Neural cell (in vitro differentiated cells): Measurements from ENCODE around the gene OR2V1. TPM values are rescaled to one million over a fixed set of nuclear protein-coding genes. Genes with fewer than 3 reads are reported as not detected.
"Not testable (repeated sequence)": the region's sequence is repeated elsewhere in the genome, so short reads cannot be mapped to it uniquely, and the experiment has no call there.

ENCODE experiments used
- H2AFZ ChIP-seq: fragments of 200-600, 300-800 bp; sonication (generic), shearing (Covaris generic); 2 replicates; pipeline ENCODE4 v1.6.0; 2014; ENCODE audit warnings: low read depth, mild to moderate bottlenecking, antibody characterized with exemption, low read length, moderate library complexity
- H3F3A ChIP-seq: fragments of 200-600 bp; shearing (Covaris generic); 2 replicates; pipeline ENCODE4 v1.6.1; 2016; ENCODE audit warnings: mild to moderate bottlenecking, moderate library complexity, mixed read lengths, antibody characterized with exemption, low read length; ENCODE audit not compliant: insufficient read depth, poor library complexity, severe bottlenecking
- H3K27ac ChIP-seq: fragments of 200-600, 300-800 bp; sonication (generic), shearing (Covaris generic); 2 replicates; pipeline ENCODE4 v1.5.1; 2014; ENCODE audit warnings: mild to moderate bottlenecking, low read length, moderate library complexity
- H3K27me3 ChIP-seq: fragments of 300-800, 200-600 bp; sonication (generic), shearing (Covaris generic); 2 replicates; pipeline ENCODE4 v1.6.0; 2014; ENCODE audit warnings: mild to moderate bottlenecking, low read depth, low read length, moderate library complexity; ENCODE audit not compliant: insufficient read depth
- H3K36me3 ChIP-seq: fragments of 300-800, 200-600 bp; sonication (generic), shearing (Covaris generic); 2 replicates; pipeline ENCODE4 v1.5.1; 2014; ENCODE audit warnings: mild to moderate bottlenecking, antibody characterized with exemption, low read length, moderate library complexity; ENCODE audit not compliant: insufficient read depth
- H3K4me2 ChIP-seq: fragments of 300-800, 200-600 bp; sonication (generic), shearing (Covaris generic); 2 replicates; pipeline ENCODE4 v1.6.0; 2014; ENCODE audit warnings: mild to moderate bottlenecking, low read length
- H3K4me3 ChIP-seq: fragments of 300-800, 200-600 bp; sonication (generic), shearing (Covaris generic); 2 replicates; pipeline ENCODE4 v1.5.1; 2014; ENCODE audit warnings: mild to moderate bottlenecking, low read length, moderate library complexity
- H3K79me2 ChIP-seq: fragments of 200-600 bp; shearing (Covaris generic); replicated peaks from 2 replicates; pipeline ENCODE4 v1.6.0; 2014; ENCODE audit warnings: mild to moderate bottlenecking, low read length, moderate library complexity; ENCODE audit not compliant: insufficient read depth
- H3K9ac ChIP-seq: fragments of 300-800, 200-600 bp; sonication (generic), shearing (Covaris generic); 2 replicates; pipeline ENCODE4 v1.6.1; 2016; ENCODE audit warnings: mild to moderate bottlenecking, low read length, mixed read lengths
- H3K9me2 ChIP-seq: fragments of 200-600 bp; shearing (Covaris generic); 2 replicates; pipeline ENCODE4 v1.6.1; 2016; ENCODE audit warnings: mild to moderate bottlenecking, low read length, mixed read lengths; ENCODE audit not compliant: insufficient read depth
- H3K9me3 ChIP-seq: fragments of 200-600, 300-800 bp; sonication (generic), shearing (Covaris generic); 2 replicates; pipeline ENCODE4 v1.6.1; 2016; ENCODE audit warnings: mild to moderate bottlenecking, mixed run types, low read length, moderate library complexity, mixed read lengths
- H4K20me1 ChIP-seq: fragments of 200-600 bp; shearing (Covaris generic); 2 replicates; pipeline ENCODE4 v1.6.1; 2016; ENCODE audit warnings: mild to moderate bottlenecking, mixed run types; ENCODE audit not compliant: insufficient read depth
- EP300 ChIP-seq: fragments of 450-650 bp; conservative IDR thresholded peaks from 2 replicates; pipeline ENCODE4 v1.6.1; 2014; ENCODE audit warnings: antibody characterized with exemption, mild to moderate bottlenecking, moderate library complexity; ENCODE audit not compliant: poor library complexity, severe bottlenecking
- EZH2 ChIP-seq: fragments of 200-600, 300-800 bp; shearing (Covaris generic), sonication (generic); IDR thresholded peaks from 2 replicates; pipeline ENCODE4 v1.6.1; 2014; ENCODE audit warnings: antibody characterized with exemption, low read length, borderline replicate concordance, mild to moderate bottlenecking; ENCODE audit not compliant: insufficient read depth, poor library complexity, severe bottlenecking
- MXI1 ChIP-seq: fragments of 450-650 bp; conservative IDR thresholded peaks from 2 replicates; pipeline ENCODE4 v1.6.1; 2014; ENCODE audit warnings: antibody characterized with exemption, mild to moderate bottlenecking; ENCODE audit not compliant: poor library complexity, severe bottlenecking
- POLR2AphosphoS5 ChIP-seq: IDR thresholded peaks from 2 replicates; pipeline ENCODE4 v1.6.1; 2012
- RAD21 ChIP-seq: fragments of 450-650 bp; conservative IDR thresholded peaks from 2 replicates; pipeline ENCODE4 v1.6.1; 2014; ENCODE audit warnings: antibody characterized with exemption, mild to moderate bottlenecking, moderate library complexity
- SMC3 ChIP-seq: fragments of 450-650 bp; conservative IDR thresholded peaks from 2 replicates; pipeline ENCODE4 v1.6.1; 2014; ENCODE audit warnings: antibody characterized with exemption, mild to moderate bottlenecking, moderate library complexity; ENCODE audit not compliant: poor library complexity
- polyA plus RNA-seq: library from polyadenylated mRNA; depleted of rRNA; stranded (reverse); fragments of >200 nt; gene quantifications from 2 replicates; pipeline ENCODE4 v1.2.3, GENCODE V29; 2014
- TF ChIP-seq, protein P1 (sequence below): fragments of 450-650 bp; IDR thresholded peaks from 2 replicates; pipeline ENCODE4 v1.5.1; 2014; ENCODE audit warnings: antibody characterized with exemption, mild to moderate bottlenecking, moderate library complexity; ENCODE audit not compliant: poor library complexity, severe bottlenecking
- TF ChIP-seq, protein P2 (sequence below): IDR thresholded peaks from 2 replicates; pipeline ENCODE4 v1.6.1; 2012; ENCODE audit warnings: borderline replicate concordance

Gene OR2V1
- polyA plus RNA-seq, 1 donor from 2014 or later, result not detected

DNA sequence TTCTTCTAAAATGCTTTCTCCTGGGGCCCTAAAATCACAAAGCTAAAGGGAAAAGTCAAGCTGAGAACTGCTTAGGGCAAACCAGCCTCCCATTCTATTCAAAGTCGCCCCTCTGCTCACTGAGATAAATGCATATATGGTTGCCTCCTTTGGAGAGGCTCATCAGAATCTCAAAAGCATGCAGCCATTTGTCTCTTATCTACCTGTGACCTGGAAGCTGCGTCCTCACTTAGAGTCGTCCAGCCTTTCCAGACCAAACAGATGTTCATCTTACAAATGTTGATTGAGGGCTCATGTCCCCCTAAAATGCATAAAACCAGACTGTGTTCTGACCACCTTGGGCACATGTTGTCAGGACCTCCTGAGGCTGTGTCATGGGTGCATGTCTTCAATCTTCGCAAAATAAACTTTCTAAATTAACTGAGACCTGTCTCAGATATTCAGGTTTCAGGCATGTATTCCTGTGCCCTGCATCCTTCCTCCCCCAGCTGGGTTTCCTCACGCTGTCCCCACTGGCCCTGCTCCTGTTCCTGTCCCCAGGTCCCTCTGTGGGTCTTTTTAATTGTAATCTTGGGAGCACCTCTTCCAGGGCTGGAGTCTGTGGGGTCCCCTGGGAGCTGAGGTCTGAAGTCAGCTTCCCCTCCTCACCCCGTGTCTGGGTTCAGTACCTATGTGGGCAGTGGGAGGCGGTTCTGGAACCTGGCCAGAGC is 16.1 kb upstream of the OR2V1 start, which contains the start of gene OR2V2:
Gene OR2V2 (plus strand): TSS at position 660 of the 710 bp plus-strand sequence. CDS start 7,357 bp downstream, outside the sequence.
- H3K27me3 ChIP-seq, H3K4me3 ChIP-seq, H3K27ac ChIP-seq, H3K79me2 ChIP-seq, H4K20me1 ChIP-seq, H3F3A ChIP-seq, H3K9ac ChIP-seq, H3K36me3 ChIP-seq, H2AFZ ChIP-seq, H3K9me3 ChIP-seq, H3K9me2 ChIP-seq, H3K4me2 ChIP-seq: not testable (repeated sequence)

DNA sequence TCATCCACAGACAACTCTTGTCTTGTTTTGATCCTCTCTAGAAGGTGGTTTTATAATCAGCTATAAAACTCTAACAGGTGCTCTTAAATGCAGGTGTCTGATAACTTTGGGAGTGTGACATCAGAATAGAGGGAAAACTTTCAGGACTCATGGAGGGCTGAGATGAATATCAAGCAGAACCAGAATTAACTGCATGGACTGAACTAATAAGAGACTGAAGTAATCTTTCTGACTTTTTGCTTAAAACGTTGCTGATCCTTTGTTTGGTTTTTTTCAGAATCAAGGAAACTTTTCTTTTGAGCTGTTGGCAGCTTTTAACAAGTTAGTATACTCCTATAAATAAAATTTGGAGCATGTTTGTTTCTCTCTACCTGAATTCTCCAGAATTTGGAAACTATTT is 14.2 kb upstream of the OR2V1 start:
- Histone ChIP-seq H3K79me2 (no peaks in the 10 kb centered on the region), H3K4me2 (no peak overlapping the region), H3K36me3 (no peaks in the 10 kb centered on the region), H4K20me1 (no peaks in the 10 kb centered on the region), H3K9me2 (no peaks in the 10 kb centered on the region), H3K9ac (no peak overlapping the region), H3K9me3 (no peaks in the 10 kb centered on the region), H3F3A (no peaks in the 10 kb centered on the region), H3K27ac (no peak overlapping the region), H2AFZ (no peak overlapping the region), H3K4me3 (no peak overlapping the region), H3K27me3 (no peaks in the 10 kb centered on the region)
- TF ChIP-seq SMC3, result no peak
- no peak for TF ChIP-seq MXI1
- TF ChIP-seq, protein P1, sequence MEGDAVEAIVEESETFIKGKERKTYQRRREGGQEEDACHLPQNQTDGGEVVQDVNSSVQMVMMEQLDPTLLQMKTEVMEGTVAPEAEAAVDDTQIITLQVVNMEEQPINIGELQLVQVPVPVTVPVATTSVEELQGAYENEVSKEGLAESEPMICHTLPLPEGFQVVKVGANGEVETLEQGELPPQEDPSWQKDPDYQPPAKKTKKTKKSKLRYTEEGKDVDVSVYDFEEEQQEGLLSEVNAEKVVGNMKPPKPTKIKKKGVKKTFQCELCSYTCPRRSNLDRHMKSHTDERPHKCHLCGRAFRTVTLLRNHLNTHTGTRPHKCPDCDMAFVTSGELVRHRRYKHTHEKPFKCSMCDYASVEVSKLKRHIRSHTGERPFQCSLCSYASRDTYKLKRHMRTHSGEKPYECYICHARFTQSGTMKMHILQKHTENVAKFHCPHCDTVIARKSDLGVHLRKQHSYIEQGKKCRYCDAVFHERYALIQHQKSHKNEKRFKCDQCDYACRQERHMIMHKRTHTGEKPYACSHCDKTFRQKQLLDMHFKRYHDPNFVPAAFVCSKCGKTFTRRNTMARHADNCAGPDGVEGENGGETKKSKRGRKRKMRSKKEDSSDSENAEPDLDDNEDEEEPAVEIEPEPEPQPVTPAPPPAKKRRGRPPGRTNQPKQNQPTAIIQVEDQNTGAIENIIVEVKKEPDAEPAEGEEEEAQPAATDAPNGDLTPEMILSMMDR, result no peak
- TF ChIP-seq POLR2AphosphoS5, result no peak
- TF ChIP-seq EZH2, result no peak
- TF ChIP-seq, protein P2, sequence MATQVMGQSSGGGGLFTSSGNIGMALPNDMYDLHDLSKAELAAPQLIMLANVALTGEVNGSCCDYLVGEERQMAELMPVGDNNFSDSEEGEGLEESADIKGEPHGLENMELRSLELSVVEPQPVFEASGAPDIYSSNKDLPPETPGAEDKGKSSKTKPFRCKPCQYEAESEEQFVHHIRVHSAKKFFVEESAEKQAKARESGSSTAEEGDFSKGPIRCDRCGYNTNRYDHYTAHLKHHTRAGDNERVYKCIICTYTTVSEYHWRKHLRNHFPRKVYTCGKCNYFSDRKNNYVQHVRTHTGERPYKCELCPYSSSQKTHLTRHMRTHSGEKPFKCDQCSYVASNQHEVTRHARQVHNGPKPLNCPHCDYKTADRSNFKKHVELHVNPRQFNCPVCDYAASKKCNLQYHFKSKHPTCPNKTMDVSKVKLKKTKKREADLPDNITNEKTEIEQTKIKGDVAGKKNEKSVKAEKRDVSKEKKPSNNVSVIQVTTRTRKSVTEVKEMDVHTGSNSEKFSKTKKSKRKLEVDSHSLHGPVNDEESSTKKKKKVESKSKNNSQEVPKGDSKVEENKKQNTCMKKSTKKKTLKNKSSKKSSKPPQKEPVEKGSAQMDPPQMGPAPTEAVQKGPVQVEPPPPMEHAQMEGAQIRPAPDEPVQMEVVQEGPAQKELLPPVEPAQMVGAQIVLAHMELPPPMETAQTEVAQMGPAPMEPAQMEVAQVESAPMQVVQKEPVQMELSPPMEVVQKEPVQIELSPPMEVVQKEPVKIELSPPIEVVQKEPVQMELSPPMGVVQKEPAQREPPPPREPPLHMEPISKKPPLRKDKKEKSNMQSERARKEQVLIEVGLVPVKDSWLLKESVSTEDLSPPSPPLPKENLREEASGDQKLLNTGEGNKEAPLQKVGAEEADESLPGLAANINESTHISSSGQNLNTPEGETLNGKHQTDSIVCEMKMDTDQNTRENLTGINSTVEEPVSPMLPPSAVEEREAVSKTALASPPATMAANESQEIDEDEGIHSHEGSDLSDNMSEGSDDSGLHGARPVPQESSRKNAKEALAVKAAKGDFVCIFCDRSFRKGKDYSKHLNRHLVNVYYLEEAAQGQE, result no peak
- TF ChIP-seq EP300, result no peak

DNA sequence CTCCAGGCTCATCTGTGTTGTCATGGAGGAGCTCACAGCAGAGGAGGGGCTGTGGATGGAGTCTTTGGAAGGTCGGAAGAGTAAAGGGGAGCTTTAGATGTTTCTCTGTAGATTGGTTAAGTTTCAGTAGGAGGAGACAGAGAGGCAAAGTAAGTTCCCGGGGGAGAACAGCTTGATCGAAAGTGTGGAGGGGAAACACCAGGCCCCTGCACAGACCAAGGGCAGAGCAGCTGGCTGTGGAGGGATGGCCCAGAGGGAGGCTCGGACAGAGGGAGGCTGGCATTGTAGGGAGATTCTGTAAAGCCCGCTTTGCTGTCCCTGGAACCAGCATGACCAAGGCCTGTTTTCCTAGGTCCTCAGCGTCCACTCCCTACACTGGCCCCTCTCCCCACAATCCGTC is 11.1 kb upstream of the OR2V1 start:
- Histone ChIP-seq H3F3A (no peaks in the 10 kb centered on the region), H3K9me3 (no peaks in the 10 kb centered on the region), H3K9me2 (no peaks in the 10 kb centered on the region), H3K27me3 (no peaks in the 10 kb centered on the region), H3K9ac (no peak overlapping the region), H3K79me2 (no peaks in the 10 kb centered on the region), H3K27ac (no peak overlapping the region), H2AFZ (no peak overlapping the region), H3K4me2 (no peak overlapping the region), H3K4me3 (no peak overlapping the region), H3K36me3 (no peaks in the 10 kb centered on the region), H4K20me1 (no peaks in the 10 kb centered on the region)
- TF ChIP-seq RAD21, result no peak
